ENCODE measurements around the gene SEPTIN8. TPM values are rescaled to one million over a fixed set of nuclear protein-coding genes. Genes with fewer than 3 reads are reported as not detected.

SEPTIN8 gene
- total RNA-seq, 4 donors from 2014 or later, result 31.9 to 44.9 (median 38.3) TPM

GRCh38 chr5:132774896-132775295 is 2.1 kb downstream of the SEPTIN8 start:
- Histone ChIP-seq H3K4me3 (no peak overlapping the region), H3K4me1 (peaks cover 34 to 76% (median 43%) of the 10 kb centered on the region in 3 donors), H3K36me3 (no peaks in the 10 kb centered on the region), H3K27me3 (no peaks in the 10 kb centered on the region), H3K27ac (peak overlapping the region in 3 of 4 donors; percentile 82 to 91 (median 89)), H3K9me3 (no peaks in the 10 kb centered on the region)
- TF ChIP-seq, protein P1, sequence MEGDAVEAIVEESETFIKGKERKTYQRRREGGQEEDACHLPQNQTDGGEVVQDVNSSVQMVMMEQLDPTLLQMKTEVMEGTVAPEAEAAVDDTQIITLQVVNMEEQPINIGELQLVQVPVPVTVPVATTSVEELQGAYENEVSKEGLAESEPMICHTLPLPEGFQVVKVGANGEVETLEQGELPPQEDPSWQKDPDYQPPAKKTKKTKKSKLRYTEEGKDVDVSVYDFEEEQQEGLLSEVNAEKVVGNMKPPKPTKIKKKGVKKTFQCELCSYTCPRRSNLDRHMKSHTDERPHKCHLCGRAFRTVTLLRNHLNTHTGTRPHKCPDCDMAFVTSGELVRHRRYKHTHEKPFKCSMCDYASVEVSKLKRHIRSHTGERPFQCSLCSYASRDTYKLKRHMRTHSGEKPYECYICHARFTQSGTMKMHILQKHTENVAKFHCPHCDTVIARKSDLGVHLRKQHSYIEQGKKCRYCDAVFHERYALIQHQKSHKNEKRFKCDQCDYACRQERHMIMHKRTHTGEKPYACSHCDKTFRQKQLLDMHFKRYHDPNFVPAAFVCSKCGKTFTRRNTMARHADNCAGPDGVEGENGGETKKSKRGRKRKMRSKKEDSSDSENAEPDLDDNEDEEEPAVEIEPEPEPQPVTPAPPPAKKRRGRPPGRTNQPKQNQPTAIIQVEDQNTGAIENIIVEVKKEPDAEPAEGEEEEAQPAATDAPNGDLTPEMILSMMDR (IDR thresholded peaks at IDR 0.05), result no peak
- no peak for TF ChIP-seq POLR2A (IDR thresholded peaks at IDR 0.05)
- WGBS, 2 donors, result 60% methylated on average over 2 of the region's 5 CpGs; no CpG with 5 or more reads in 1 of the 2 donors
- DNase-seq, result no peak
- intact Hi-C loops (cut with DNase I), result no loop called here

DNA sequence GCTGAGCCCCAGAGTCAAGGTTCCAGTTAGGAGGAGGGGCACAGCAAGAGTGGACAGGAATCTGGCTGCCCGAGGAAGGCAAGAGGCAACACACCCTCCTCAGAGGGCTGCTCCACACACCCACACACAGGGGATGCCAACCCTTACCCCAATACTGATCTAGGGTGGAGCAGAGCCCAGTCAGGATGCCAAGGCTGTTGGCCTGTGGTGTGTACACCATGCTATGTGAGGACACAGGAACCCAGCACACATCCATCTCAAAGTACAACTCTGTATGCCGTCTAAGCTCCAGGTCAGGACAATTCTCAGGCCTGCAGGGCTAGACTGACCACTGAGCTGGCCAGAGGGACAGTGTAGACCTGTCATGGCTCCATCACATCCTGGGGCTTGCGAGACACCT is 2.6 kb downstream of the SEPTIN8 start:
- WGBS, 2 donors, result 30% methylated on average over 2 of the region's 3 CpGs; no CpG with 5 or more reads in 1 of the 2 donors
- no peaks in the 10 kb centered on the region for H3K36me3 ChIP-seq
- H3K9me3 ChIP-seq, result no peaks in the 10 kb centered on the region
- intact Hi-C loops (cut with DNase I), result no loop called here
- peaks cover 34 to 76% (median 43%) of the 10 kb centered on the region in 3 donors for H3K4me1 ChIP-seq
- no peak overlapping the region for H3K4me3 ChIP-seq
- H3K27me3 ChIP-seq, result no peaks in the 10 kb centered on the region
- H3K27ac ChIP-seq, result peak overlapping the region in 2 of 4 donors; percentile 82 to 91
- no peak for TF ChIP-seq POLR2A (IDR thresholded peaks at IDR 0.05)
- TF ChIP-seq, protein P1 (IDR thresholded peaks at IDR 0.05), result no peak
- DNase-seq, result no peak

- no peak for DNase-seq
- intact Hi-C loops (cut with DNase I), result no loop called here
- Histone ChIP-seq H3K27ac (peak overlapping the region in 2 of 4 donors; percentile 82 to 91), H3K9me3 (no peaks in the 10 kb centered on the region), H3K27me3 (no peaks in the 10 kb centered on the region), H3K4me1 (peaks cover 34 to 82% (median 43%) of the 10 kb centered on the region in 3 donors), H3K36me3 (no peaks in the 10 kb centered on the region), H3K4me3 (no peak overlapping the region)
- TF ChIP-seq POLR2A (IDR thresholded peaks at IDR 0.05), result no peak
- TF ChIP-seq, protein P1 (IDR thresholded peaks at IDR 0.05), result no peak
- 48 to 51% methylated on average over 7 to 9 of the region's 12 CpGs for WGBS, 2 donors
These were observed 3.3 kb downstream of the SEPTIN8 start for GRCh38 chr5:132773601-132774355.

DNA sequence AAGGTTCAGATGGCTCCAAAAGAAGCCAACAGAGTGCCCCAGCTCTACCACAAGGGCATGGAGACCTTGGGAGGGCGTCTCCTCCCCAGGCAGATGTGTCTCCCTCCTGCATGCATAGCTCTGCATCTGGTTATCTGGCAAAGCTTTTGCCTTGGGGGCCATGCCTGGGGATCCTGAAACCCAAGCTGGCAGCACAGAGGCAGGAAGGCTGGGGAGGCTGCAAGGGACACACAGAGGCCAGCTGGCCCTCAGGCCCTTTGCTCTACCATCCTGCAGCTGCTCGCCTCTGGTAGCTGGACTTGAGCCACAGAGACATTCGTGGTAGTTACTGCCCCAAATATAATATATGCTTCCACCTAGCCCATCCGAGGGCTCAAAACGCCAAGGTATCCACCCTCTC is 3.9 kb downstream of the SEPTIN8 start:
- Histone ChIP-seq H3K27ac (peak overlapping the region in 1 of 4 donors; percentile 71), H3K27me3 (no peaks in the 10 kb centered on the region), H3K4me3 (no peak overlapping the region), H3K4me1 (peaks cover 39 to 84% (median 39%) of the 10 kb centered on the region in 3 donors), H3K9me3 (no peaks in the 10 kb centered on the region), H3K36me3 (no peaks in the 10 kb centered on the region)
- intact Hi-C loops (cut with DNase I), result no loop called here
- DNase-seq, result no peak
- 85 to 91% methylated on average over 3 to 4 of the region's 5 CpGs for WGBS, 2 donors
- TF ChIP-seq, protein P1 (IDR thresholded peaks at IDR 0.05), result no peak
- no peak for TF ChIP-seq POLR2A (IDR thresholded peaks at IDR 0.05)

DNA sequence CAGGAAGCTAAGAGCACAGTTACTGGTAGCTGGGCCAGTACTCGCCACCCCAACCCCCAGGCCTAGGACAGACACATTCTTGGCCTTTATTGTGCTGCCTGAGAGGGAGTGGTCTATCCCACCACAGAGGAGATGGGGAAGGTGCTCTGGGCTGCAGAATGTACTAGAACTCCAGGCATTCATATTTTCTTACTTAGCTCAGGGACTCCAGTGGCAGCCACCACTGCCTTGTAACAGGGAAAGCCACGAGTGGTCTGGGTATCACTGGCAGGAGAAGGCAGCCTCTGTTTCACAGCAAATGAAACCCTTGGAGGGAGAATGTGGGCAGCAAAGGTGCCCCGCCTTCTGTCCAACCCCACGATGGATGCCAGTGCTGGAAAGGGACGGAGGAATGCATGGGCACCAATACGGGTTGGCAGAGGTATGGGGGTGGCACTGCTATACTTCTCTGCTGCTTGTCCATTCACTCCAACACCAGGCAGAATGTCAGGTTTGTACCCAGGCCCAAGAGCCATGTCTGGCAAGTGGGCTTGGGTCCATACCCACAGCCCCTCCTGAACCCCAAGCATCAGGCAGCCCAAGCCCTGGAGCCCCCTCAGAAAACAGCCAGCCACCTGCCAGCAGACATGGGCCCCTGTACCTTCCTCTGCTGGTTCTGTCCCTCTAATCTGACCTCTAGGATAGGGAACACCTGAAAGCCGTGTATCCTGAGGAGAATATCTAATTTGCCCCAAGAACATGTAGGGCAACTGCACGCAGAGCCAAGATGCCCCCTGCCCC is 4.6 kb downstream of the SEPTIN8 start:
- 85 to 92% methylated on average over 5 to 8 of the region's 8 CpGs for WGBS, 2 donors
- Histone ChIP-seq H3K36me3 (no peaks in the 10 kb centered on the region), H3K9me3 (no peaks in the 10 kb centered on the region), H3K4me3 (no peak overlapping the region), H3K4me1 (peaks cover 37 to 84% (median 39%) of the 10 kb centered on the region in 3 donors), H3K27ac (peak overlapping the region in 2 of 4 donors; percentile 62 to 71), H3K27me3 (no peaks in the 10 kb centered on the region)
- DNase-seq, result no peak
- intact Hi-C loops (cut with DNase I), result no loop called here
- TF ChIP-seq, protein P1 (IDR thresholded peaks at IDR 0.05), result no peak
- no peak for TF ChIP-seq POLR2A (IDR thresholded peaks at IDR 0.05)
